GM18508 (cell line): ENCODE measurements around the gene CERS2.

Source experiments
- ATAC-seq: cut with Tn5 transposase; IDR thresholded peaks from one replicate; pipeline ENCODE4 v1.9.1; 2021; ENCODE audit warnings: moderate number of reproducible peaks; ENCODE audit not compliant: insufficient read depth, unreplicated experiment

Gene CERS2

GRCh38 chr1:150999051-150999674 lies 24.5 kb upstream of the CERS2 start:
- no peak for ATAC-seq

DNA sequence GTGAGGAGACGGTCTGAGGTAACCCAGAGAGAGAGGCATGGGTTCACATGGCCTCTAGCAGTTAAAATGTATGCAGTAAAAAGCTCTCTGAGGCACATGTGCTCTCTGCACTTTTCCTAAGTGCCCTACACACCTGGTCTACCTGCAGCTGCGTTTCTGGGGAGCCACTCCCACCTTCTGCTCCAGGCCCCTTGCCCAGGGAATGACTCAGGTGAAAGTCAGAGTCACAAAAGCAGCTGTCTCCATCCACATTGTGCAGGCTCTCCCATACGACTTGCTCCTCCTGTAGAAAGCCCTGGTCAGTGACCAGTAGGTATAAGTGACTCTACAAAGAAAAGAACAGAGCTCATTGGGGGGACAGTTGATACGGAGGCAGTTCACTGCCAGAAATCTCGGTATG lies 23.3 kb upstream of the CERS2 start:
- ATAC-seq = no peak

GRCh38 chr1:150997126-150997872 lies 22.7 kb upstream of the CERS2 start:
- ATAC-seq = no peak

- ATAC-seq = no peak
Observed at GRCh38 chr1:150995896-150996295, 21.3 kb upstream of the CERS2 start.

DNA sequence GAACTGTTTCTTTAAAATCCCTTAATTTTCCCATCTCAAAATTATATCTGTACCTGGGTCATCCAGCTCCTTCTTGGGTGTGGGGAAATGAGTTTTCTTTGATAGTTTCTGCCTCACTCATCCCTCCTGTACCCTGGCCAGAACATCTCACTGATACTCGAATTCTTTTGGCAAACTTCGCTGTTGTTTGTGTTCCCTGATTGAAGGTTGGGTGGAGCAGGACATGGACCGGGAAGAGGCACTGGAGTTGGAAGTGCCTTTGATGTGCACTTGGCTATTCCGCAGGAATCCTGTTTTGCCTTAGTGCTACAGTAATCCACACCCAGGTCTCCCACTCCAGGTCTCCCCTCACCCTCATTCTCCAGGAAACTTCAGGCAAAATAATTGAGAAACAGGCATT lies 20.8 kb upstream of the CERS2 start:
- ATAC-seq = no peak

- no peak for ATAC-seq
Observed at GRCh38 chr1:150994248-150994647, 19.6 kb upstream of the CERS2 start.

DNA sequence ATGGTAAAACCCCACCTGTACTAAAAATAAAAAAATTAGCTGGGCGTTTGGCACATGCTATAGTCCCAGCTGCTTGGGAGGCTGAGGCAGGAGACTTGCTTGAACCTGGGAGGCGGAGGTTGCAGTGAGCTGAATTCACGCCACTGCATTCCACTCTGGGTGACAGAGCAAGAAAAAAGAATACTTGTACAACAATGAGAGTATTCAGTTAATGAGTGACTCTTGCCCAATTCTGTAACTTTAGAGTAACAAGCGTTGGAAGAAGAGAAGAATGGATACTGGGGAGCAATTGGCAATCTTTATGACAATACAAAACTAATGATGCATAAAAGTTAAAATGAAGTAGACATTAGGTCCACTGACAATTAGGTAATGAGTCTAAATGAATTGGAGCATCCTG lies 18.0 kb upstream of the CERS2 start:
- ATAC-seq = no peak

- no peak for ATAC-seq
Observed at GRCh38 chr1:150987924-150988323, 13.3 kb upstream of the CERS2 start.

- ATAC-seq = no peak
Observed at GRCh38 chr1:150985179-150985825, 10.7 kb upstream of the CERS2 start.

DNA sequence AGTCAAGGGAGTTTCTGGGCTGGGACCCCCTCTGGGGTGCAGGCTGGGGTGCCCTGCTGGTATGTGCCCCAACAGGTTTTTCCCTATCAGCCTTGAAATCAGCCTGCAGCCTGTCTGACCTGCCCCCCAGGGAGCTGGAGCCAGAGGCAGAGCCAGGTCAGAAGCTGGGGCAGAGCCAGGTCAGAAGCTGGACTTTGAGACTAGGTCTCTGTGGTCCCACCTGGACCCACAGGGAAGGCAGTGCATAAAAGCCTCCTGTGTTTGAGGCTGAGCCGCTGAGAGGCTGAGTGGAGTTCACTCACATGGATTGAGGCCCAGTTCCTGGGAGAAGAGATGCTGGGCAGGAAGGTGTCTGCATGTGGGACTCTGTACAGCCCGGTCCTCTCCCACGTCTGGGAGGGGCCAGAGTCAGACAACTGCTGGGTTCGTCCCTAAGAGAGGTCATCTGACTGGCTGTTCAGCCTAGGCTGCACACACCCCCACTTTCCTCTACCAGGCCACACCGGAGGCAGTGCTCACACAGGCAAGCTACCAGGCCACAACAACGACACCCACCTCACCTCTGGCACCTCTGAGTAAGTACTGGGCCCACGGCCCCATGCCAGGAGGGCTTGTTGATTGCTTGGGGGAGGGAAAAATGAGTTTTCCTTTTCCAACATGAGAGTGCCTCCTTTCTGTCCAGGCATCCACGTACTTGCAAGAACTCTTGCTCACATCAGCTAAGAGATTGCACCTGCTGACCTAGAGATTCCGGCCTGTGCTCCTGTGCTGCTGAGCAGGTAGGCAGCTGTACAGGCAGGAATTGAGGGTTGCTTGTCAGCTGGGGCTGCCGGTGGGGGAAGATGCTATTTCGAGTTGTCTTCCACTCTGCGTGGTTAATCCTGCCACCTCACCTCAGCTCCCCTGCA lies 7.4 kb upstream of the CERS2 start, which contains the start of gene ANXA9:
ANXA9 (plus strand) TSS at position 488 of the 908 bp plus-strand sequence. CDS start 814 bp downstream, outside the sequence.
- ATAC-seq = no peak

DNA sequence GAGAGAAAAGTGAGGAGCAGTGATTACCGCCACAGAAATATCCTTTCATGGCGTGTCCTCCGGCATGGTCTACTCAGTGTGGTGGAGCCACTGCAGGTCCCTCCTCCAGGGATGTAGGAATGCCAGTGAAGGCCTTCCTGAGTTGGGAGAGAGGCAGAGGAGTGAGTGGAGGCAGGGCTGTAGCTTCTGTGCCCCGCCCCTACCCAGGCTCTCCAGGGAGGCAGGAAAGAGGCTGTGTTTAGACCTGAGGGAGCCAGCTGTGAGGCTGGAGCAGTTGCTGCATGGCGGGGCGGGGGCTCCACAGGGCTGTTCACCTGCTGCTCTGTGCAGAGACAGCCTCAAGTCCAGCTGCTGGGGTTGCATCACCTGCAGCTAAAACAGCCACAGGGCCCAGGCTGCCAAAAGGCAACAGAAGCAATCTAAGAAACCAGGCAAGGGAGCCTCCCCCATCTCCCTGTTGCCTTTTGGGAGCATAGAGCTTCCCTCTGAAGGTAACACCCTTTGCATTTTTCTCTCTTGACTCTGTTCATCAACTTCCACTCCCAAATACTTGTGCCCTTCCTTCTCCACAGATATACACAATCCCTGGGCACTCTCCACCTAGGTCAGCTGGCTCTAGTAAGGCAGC lies 6.7 kb upstream of the CERS2 start:
- ATAC-seq = no peak

- ATAC-seq = no peak
Observed at GRCh38 chr1:150979092-150980056, 4.7 kb upstream of the CERS2 start.

GRCh38 chr1:150976879-150977694 lies 2.5 kb upstream of the CERS2 start:
- ATAC-seq = no peak

DNA sequence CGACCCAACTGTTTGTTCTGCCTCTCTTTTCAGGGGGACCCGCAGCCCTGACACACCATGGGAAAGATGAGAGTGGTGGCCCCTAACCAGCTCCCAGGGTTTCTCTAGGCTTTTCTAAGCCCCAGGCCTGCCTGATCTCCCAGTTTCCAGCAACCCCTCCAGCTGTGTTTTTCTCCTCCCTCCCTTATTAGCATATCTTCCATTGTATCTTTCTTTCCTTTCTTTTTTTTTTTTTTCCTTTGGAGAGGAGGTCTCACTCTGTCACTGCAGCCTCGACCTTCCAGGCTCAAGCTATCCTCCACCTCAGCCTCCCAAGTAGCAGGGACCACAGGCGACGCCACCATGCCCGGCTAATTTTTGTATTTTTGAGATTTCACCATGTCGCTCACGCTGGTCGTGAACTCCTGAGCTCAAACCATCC lies 1.8 kb upstream of the CERS2 start:
- no peak for ATAC-seq

- ATAC-seq = no peak
Observed at GRCh38 chr1:150973836-150974579, 627 bp downstream of the CERS2 start.

GRCh38 chr1:150973258-150973835 lies 1.3 kb downstream of the CERS2 start:
- no peak for ATAC-seq

DNA sequence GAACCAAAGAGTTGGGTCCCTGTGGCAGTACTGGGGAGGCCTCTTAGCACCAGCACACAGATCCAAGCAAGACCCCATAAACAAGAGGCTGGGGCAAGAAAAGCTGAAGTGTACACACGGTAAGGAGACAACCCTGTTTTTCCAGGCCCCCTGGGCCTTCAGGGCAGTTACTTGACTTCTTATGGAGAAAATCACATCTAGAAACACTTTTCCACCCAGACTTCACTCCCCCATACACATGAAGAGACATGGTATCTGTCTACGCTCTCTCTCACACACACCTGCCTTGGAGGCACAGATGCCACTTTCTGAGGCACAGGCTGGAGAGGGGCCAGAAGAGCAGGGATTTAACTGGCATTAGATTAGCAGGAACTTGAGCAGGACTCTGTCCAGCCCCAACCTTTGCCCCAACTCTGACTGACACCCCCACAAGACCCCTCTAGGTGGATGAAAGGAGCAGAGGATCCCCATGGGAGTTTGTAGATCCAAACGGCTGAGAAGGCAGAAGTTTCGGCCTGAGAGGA lies 2.2 kb downstream of the CERS2 start:
- ATAC-seq = no peak
